Breast epithelium (tissue), 3 donors: ENCODE measurements around the gene IQSEC3.

Experiments used
- CTCF ChIP-seq, 3 donors: fragments of 450-650 bp; IDR thresholded peaks; one replicate each; pipeline ENCODE4 v1.5.1; 2016 to 2017; ENCODE audit warnings: antibody characterized with exemption in 3 of 3, mild to moderate bottlenecking in 3 of 3, moderate library complexity in 3 of 3
- POLR2AphosphoS5 ChIP-seq, 3 donors: sonication (generic); formaldehyde crosslinking; IDR thresholded peaks; one replicate each; pipeline ENCODE4 v1.6.1; 2017; ENCODE audit warnings: antibody characterized with exemption in 3 of 3

GRCh38 chr12:91213-91612, 24.6 kb downstream of the IQSEC3 start:
- TF ChIP-seq CTCF (IDR thresholded peaks at IDR 0.05): no peak
- TF ChIP-seq POLR2AphosphoS5 (IDR thresholded peaks at IDR 0.05): no peak
